IMR-90 (cell line): ENCODE data around the gene GSG1. TPM values are rescaled to one million over a fixed set of nuclear protein-coding genes. Genes with fewer than 3 reads are reported as not detected.

ENCODE experiments used
- ATAC-seq: fragments of 200-7000 bp; cut with Tn5 transposase; 2 replicates; pipeline ENCODE4 v1.9.1; 2020; ENCODE audit warnings: low read depth, mild to moderate bottlenecking, moderate library complexity
- BruUV-seq: library from RNA; stranded (reverse); fragments of 400-500 nt; replicated peaks from 2 replicates; lab custom pipeline; 2021; lab: Mats Ljungman, UMichigan
- CTCF ChIA-PET: fragments of 300-600 bp; formaldehyde crosslinking; extraction: SDS; loops from one replicate; lab custom pipeline; 2021; ENCODE audit warnings: antibody characterized with exemption; lab: Yijun Ruan, JAX
- POLR2A ChIA-PET: fragments of 300-600 bp; sonication (Branson Sonifier 250); formaldehyde crosslinking; loops from one replicate; lab custom pipeline; 2022; ENCODE audit warnings: antibody characterized with exemption; ENCODE audit not compliant: unreplicated experiment; lab: Charles Lee
- DNase-seq: peaks from one replicate; pipeline ENCODE4 v3.0.0; 2013
- H2AFZ ChIP-seq: replicated peaks from 2 replicates; pipeline ENCODE3; 2013; ENCODE audit warnings: low read length, mild to moderate bottlenecking; ENCODE audit not compliant: poor library complexity
- H2AK5ac ChIP-seq: 2 replicates; pipeline ENCODE4 v1.6.1; 2013; ENCODE audit warnings: low read depth, low read length, inconsistent platforms
- H2AK9ac ChIP-seq: replicated peaks from 2 replicates; pipeline ENCODE3; 2013; ENCODE audit warnings: mild to moderate bottlenecking, low read depth, low read length, moderate library complexity; ENCODE audit not compliant: poor library complexity
- H2BK120ac ChIP-seq: 2 replicates; pipeline ENCODE4 v1.6.1; 2013; ENCODE audit warnings: low read depth, low read length, inconsistent platforms
- H2BK15ac ChIP-seq: 3 replicates; pipeline ENCODE4 v1.6.1; 2013; ENCODE audit warnings: low read depth, low read length, inconsistent platforms
- H2BK20ac ChIP-seq: 2 replicates; pipeline ENCODE4 v1.6.1; 2013; ENCODE audit warnings: low read depth, mild to moderate bottlenecking, inconsistent platforms, low read length, moderate library complexity
- H2BK5ac ChIP-seq: 2 replicates; pipeline ENCODE4 v1.6.1; 2013; ENCODE audit warnings: mild to moderate bottlenecking, low read depth, low read length, inconsistent platforms; ENCODE audit not compliant: poor library complexity, severe bottlenecking
- H3K14ac ChIP-seq: replicated peaks from 2 replicates; pipeline ENCODE4 v1.6.1; 2013; ENCODE audit warnings: low read depth, low read length, inconsistent platforms
- H3K18ac ChIP-seq: 2 replicates; pipeline ENCODE4 v1.6.1; 2013; ENCODE audit warnings: low read depth, low read length, control low read depth
- H3K23ac ChIP-seq: 2 replicates; pipeline ENCODE4 v1.6.1; 2013; ENCODE audit warnings: low read depth, low read length, inconsistent platforms
- H3K27ac ChIP-seq: 2 replicates; pipeline ENCODE4 v1.5.1; 2013; ENCODE audit warnings: mild to moderate bottlenecking, control low read depth, low read length; ENCODE audit not compliant: insufficient read depth
- H3K27me3 ChIP-seq: 2 replicates; pipeline ENCODE4 v1.6.1; 2013; ENCODE audit warnings: low read length; ENCODE audit not compliant: control insufficient read depth, insufficient read depth
- H3K36me3 ChIP-seq: 2 replicates; pipeline ENCODE4 v1.6.1; 2013; ENCODE audit warnings: low read length, mixed read lengths; ENCODE audit not compliant: control insufficient read depth, insufficient read depth
- H3K4ac ChIP-seq: 2 replicates; pipeline ENCODE4 v1.6.1; 2013; ENCODE audit warnings: low read depth, low read length, inconsistent platforms
- H3K4me1 ChIP-seq: 2 replicates; pipeline ENCODE4 v1.6.1; 2013; ENCODE audit warnings: low read length, mixed read lengths; ENCODE audit not compliant: control insufficient read depth, insufficient read depth
- H3K4me2 ChIP-seq: 2 replicates; pipeline ENCODE4 v1.6.1; 2013; ENCODE audit warnings: low read depth, mild to moderate bottlenecking, control low read depth, low read length, moderate library complexity
- H3K4me3 ChIP-seq: 2 replicates; pipeline ENCODE4 v1.5.1; 2013; ENCODE audit warnings: low read depth, mild to moderate bottlenecking, control low read depth, low read length, moderate library complexity; ENCODE audit not compliant: insufficient read depth
- H3K56ac ChIP-seq: 2 replicates; pipeline ENCODE4 v1.6.1; 2013; ENCODE audit warnings: low read length, inconsistent platforms; ENCODE audit not compliant: insufficient read depth; ENCODE audit errors: extremely low read depth
- H3K79me1 ChIP-seq, 2 experiments: 2 replicates each; pipeline ENCODE4 v1.6.1; 2013; ENCODE audit warnings: low read length in 2 of 2, inconsistent platforms in 1 of 2, low read depth in 1 of 2
- H3K9ac ChIP-seq: 2 replicates; pipeline ENCODE4 v1.6.1; 2013; ENCODE audit warnings: low read depth, low read length, control low read depth
- H3K9me1 ChIP-seq: 2 replicates; pipeline ENCODE4 v1.6.1; 2013; ENCODE audit warnings: low read length, inconsistent platforms; ENCODE audit not compliant: insufficient read depth
- H3K9me3 ChIP-seq: 2 replicates; pipeline ENCODE4 v1.6.1; 2013; ENCODE audit warnings: low read length; ENCODE audit not compliant: control insufficient read depth, insufficient read depth
- H4K20me1 ChIP-seq: 2 replicates; pipeline ENCODE4 v1.6.1; 2013; ENCODE audit warnings: low read length, inconsistent platforms; ENCODE audit not compliant: insufficient read depth
- H4K5ac ChIP-seq: 2 replicates; pipeline ENCODE4 v1.6.1; 2013; ENCODE audit warnings: mild to moderate bottlenecking, low read depth, low read length, control low read depth
- H4K8ac ChIP-seq, 2 experiments: 2 replicates each; pipeline ENCODE4 v1.6.1; 2013; ENCODE audit warnings: low read depth in 2 of 2, low read length in 2 of 2, control low read depth in 1 of 2, inconsistent platforms in 1 of 2
- H4K91ac ChIP-seq: 2 replicates; pipeline ENCODE4 v1.6.1; 2013; ENCODE audit warnings: low read depth, low read length, inconsistent platforms; ENCODE audit not compliant: insufficient read depth
- CEBPB ChIP-seq: IDR thresholded peaks from 2 replicates; pipeline ENCODE4 v1.6.1; 2012; ENCODE audit warnings: low read depth, low read length, improper control_type of control experiment
- FOS ChIP-seq: fragments of 150-350 bp; IDR thresholded peaks from 2 replicates; pipeline ENCODE4 v1.6.1; 2016; ENCODE audit warnings: low read depth, low read length
- NFE2L2 ChIP-seq: fragments of 150-350 bp; IDR thresholded peaks from 2 replicates; pipeline ENCODE4 v1.6.1; 2016; ENCODE audit warnings: low read depth, mild to moderate bottlenecking, low read length
- WGBS, 2 experiments: methylation state at CpG; one replicate each; pipeline versions ENCODE4 v1.1.5 to v1.1.7; 2013; ENCODE audit warnings: missing lambda C conversion rate in 2 of 2; ENCODE audit not compliant: insufficient read length in 1 of 2; ENCODE audit errors: extremely low coverage in 2 of 2; 5-methylcytosine and 5-hydroxymethylcytosine counted together
- dilution Hi-C: fragments of 300-500 bp; cut with HindIII; formaldehyde crosslinking; loops from one replicate; pipeline ENCODE4 v1.14.3; 2018; ENCODE audit warnings: low sequenced_read_pairs; ENCODE audit not compliant: unreplicated experiment
- in situ Hi-C: fragments of 300-500 bp; cut with MboI; formaldehyde crosslinking; loops from 3 replicates; pipeline ENCODE4 v1.14.3; 2019; ENCODE audit warnings: low sequenced_read_pairs, inconsistent platforms, mixed read lengths
- intact Hi-C: fragments of 100-400 bp; cut with micrococcal nuclease; formaldehyde crosslinking; loops from 2 replicates; pipeline ENCODE4 v1.10.0; 2022
- polyA plus RNA-seq, 3 experiments: library from polyadenylated mRNA; depleted of rRNA; stranded (reverse); fragments of >200 nt; gene quantifications; 2 replicates each; pipeline ENCODE4 v1.2.3, GENCODE V29; 2012; ENCODE audit warnings: low replicate concordance in 1 of 3
- total RNA-seq: library from RNA; depleted of rRNA; stranded (reverse); fragments of >200 nt; gene quantifications from 2 replicates; pipeline ENCODE4 v1.2.3, GENCODE V29; 2012

The GSG1 gene
- total and polyA plus RNA-seq, 2 of the 4 experiments (the other 2 are of a cell fraction), result 1.8 to 2.9 TPM

DNA sequence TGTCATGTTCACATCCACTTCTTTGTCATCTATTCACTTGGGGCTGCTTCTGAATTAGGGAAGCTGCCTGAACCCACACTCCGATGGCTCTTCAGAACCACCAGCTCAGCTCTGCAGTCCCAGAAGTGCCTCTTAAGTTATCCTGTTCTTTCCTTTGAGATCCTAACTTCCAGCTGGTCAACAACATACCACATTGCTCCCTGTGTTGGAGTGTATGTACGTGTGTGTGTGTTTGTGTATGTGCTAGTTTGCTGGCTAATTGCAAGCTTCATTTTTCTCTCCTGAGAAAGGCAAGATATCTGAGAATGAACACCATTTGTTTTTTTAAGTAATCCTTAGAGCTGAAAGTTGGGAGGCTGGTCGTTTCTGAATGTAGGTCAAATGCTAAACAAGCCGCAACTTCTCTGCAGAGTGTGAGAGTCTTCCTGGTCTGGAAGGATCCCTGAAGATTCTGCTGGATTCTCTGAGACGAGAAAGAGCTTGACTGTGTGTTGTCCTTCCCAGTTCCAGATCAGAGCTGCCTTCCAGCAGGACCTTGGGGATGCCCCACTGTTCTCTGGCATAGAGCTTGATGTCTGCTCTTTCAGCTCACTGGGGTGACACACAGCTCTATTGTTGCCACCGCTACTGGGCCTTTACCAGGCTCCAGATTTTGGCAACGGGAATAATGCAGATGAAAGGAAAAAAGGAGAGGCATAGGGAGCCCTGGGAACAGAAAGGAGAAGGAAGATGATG is 839 bp downstream of the GSG1 start (continued):
- TF ChIP-seq NFE2L2, result no peak

DNA sequence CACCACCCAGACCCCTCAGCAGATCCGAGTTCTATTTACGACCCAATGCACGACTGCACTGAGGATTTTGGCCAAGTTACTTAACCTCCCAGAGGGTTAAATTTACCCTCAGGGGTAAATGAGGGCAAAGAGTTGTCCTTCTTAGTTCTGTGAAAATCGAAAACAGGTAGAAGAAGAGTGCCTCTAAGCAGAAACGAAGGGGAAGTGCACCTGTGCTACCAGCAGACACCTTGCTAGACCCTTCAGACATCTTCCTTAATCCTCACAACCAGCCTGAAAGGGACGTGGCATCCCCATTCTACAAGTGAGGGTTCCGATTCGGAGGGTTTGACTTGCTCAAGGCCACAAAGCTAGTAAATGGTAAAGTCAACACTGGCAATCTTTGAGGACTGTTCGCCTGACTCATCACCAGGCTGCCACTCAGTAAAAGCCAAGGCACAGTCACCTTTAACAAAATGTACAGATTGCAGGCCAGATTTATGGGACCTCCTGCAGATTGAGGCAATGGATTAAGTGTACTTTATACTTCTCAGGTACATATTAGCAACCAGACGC is 1.6 kb downstream of the GSG1 start:
- CTCF ChIA-PET, result interaction anchor here (0.6 to 1.0 kb wide), 4 partner anchors 110 to 1989 kb away, joined by 3 read pairs; no protein-coding TSS in a partner anchor
- intact Hi-C loops, result no loop called here
- peak overlapping the region; percentile 72 for H3K14ac ChIP-seq
- peak overlapping the region; percentile 84 to 88 for H4K8ac ChIP-seq
- H3K79me1 ChIP-seq, result peaks cover 0 to 15% of the 10 kb centered on the region in 2 experiments; a peak in 2 of 4 replicates
- H2BK5ac ChIP-seq, result peak overlapping the region; percentile 76
- peak overlapping the region; percentile 81 for H2AK9ac ChIP-seq
- H3K9ac ChIP-seq, result peak overlapping the region; percentile 51
- no peaks in the 10 kb centered on the region for H3K27me3 ChIP-seq
- H3K4me2 ChIP-seq, result peak overlapping the region; percentile 45
- H4K20me1 ChIP-seq, result no peaks in the 10 kb centered on the region
- TF ChIP-seq FOS (peak; percentile 40; the same call in 1 of the 2 replicates), CEBPB (no peak)
- peak; percentile 46 for DNase-seq
- H2AFZ ChIP-seq, result peak overlapping the region; percentile 95
- dilution Hi-C loops, result no loop called here
- H3K9me1 ChIP-seq, result peaks cover 17% of the 10 kb centered on the region
- peak overlapping the region; percentile 78 for H4K91ac ChIP-seq
- H2BK15ac ChIP-seq, result peak overlapping the region; percentile 97; the same call in 2 of the 3 replicates
- peak overlapping the region; percentile 68; the same call in 1 of the 2 replicates for H3K23ac ChIP-seq
- H3K36me3 ChIP-seq, result no peaks in the 10 kb centered on the region
- 60% methylated on average over 1 of the region's 10 CpGs; no CpG with 5 or more reads in 1 of the 2 experiments for WGBS, 2 experiments
- no peak for ATAC-seq
- peak overlapping the region; percentile 70; the same call in 1 of the 2 replicates for H3K56ac ChIP-seq
- H4K5ac ChIP-seq, result peak overlapping the region; percentile 62
- BruUV-seq, result TSS peak; percentile 62
- peak overlapping the region; percentile 16 for H3K18ac ChIP-seq
- peak overlapping the region; percentile 85 for H3K27ac ChIP-seq
- H3K4ac ChIP-seq, result peak overlapping the region; percentile 70
- POLR2A ChIA-PET, result interaction anchor here (1.3 kb wide), 1 partner anchor 109 kb away, joined by 3 read pairs; no protein-coding TSS in a partner anchor
- peak overlapping the region; percentile 90 for H2BK20ac ChIP-seq
- H3K4me3 ChIP-seq, result no peak overlapping the region
- peak overlapping the region; percentile 88 for H2BK120ac ChIP-seq
- in situ Hi-C loops, result no loop called here
- no peaks in the 10 kb centered on the region for H3K9me3 ChIP-seq
- H2AK5ac ChIP-seq, result peak overlapping the region; percentile 96
- peaks cover 38% of the 10 kb centered on the region for H3K4me1 ChIP-seq
